GM12874 (cell line): ENCODE results near the gene PGLYRP1.

Experiments
- TF ChIP-seq, protein P1 (sequence below): IDR thresholded peaks from 2 replicates; pipeline ENCODE4 v1.5.1; 2011; ENCODE audit warnings: low read depth, mild to moderate bottlenecking, control low read depth, low read length, moderate library complexity; ENCODE audit not compliant: insufficient read depth

The PGLYRP1 gene

DNA sequence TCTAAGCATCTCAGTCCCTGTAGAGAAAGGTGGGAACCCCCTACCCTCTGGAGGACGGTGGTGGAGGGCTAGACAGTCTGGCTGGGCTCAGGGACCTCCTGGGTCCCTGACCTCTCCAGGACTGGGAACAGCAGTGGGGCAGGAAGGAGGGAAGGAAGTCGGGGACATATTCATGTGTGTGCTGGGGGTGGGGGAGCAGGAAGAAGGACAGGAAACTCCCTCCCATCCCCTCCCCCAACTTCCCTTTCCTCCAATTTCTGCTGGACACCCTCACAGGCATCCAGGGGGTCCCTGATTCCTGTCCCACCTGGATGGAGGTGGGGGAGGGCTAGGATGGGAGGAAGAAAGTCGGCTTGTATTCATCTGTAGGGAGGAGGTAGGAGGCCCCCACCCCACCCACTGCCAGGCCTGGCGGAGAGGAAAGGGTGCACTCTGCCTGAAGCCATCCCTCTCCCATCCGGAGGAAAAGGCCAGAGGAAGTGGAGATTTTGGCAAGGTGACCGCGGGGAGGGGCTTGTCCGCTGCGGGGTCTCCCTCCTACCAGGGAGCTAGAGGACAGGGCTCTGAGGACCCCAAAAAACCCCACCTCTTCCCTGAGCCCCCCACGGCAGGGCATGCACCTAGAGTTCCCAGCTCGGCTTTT, 51.5 kb downstream of the PGLYRP1 start:
- TF ChIP-seq, protein P1, sequence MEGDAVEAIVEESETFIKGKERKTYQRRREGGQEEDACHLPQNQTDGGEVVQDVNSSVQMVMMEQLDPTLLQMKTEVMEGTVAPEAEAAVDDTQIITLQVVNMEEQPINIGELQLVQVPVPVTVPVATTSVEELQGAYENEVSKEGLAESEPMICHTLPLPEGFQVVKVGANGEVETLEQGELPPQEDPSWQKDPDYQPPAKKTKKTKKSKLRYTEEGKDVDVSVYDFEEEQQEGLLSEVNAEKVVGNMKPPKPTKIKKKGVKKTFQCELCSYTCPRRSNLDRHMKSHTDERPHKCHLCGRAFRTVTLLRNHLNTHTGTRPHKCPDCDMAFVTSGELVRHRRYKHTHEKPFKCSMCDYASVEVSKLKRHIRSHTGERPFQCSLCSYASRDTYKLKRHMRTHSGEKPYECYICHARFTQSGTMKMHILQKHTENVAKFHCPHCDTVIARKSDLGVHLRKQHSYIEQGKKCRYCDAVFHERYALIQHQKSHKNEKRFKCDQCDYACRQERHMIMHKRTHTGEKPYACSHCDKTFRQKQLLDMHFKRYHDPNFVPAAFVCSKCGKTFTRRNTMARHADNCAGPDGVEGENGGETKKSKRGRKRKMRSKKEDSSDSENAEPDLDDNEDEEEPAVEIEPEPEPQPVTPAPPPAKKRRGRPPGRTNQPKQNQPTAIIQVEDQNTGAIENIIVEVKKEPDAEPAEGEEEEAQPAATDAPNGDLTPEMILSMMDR = no peak

DNA sequence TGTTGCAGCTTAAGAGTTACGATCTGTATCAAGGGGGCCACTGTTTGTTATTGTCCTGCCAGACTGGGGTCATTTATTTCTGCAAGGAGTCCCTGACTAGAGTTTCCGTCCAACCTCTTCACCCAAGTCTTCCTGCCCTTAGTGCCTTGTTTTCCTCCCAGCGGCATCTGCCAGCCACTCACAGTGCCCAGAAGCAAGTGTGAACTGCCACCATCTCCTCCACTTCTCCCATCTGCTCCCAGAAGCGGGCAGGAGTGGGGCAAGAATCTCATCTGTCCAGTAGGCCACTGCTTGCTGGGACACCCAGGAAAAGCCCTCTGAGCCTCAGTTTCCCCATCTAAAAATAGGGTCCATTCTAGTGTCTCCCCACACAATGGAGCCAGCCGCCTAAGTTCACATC, 53.2 kb downstream of the PGLYRP1 start:
- TF ChIP-seq, protein P1 = no peak
